Body of pancreas (tissue), 4 donors: Measurements from ENCODE around the gene AKT3. TPM values are rescaled to one million over a fixed set of nuclear protein-coding genes. Genes with fewer than 3 reads are reported as not detected.
A peak's percentile ranks its signal among the peaks of the same experiment; 100 is the strongest.

Experiments
- ATAC-seq: fragments of 150-250 bp; one replicate; pipeline ENCODE4 v1.9.1; 2016
- DNase-seq, 4 donors: peaks; one replicate each; pipeline ENCODE4 v3.0.0-alpha.2; 2019
- H3K27ac ChIP-seq, 4 donors: fragments of 200-600 bp; sonication (generic); 1 replicate in 3 of 4; 2 replicates in 1 of 4; pipeline versions ENCODE4 v1.5.1 to v1.6.1; 2016 to 2019; ENCODE audit warnings: mild to moderate bottlenecking in 1 of 4, mixed read lengths in 1 of 4, moderate library complexity in 1 of 4
- H3K27me3 ChIP-seq, 2 donors: fragments of 200-600 bp; sonication (generic); one replicate each; pipeline ENCODE4 v1.6.0; 2016; ENCODE audit warnings: mild to moderate bottlenecking in 1 of 2
- H3K36me3 ChIP-seq, 2 donors: fragments of 200-600 bp; sonication (generic); replicated peaks in 1 of 2; 2 replicates each; pipeline ENCODE4 v1.5.1; 2016; ENCODE audit warnings: low read depth in 2 of 2; ENCODE audit not compliant: insufficient read depth in 1 of 2
- H3K4me1 ChIP-seq: fragments of 200-600 bp; sonication (generic); one replicate; pipeline ENCODE4 v1.6.0; 2016
- H3K4me3 ChIP-seq, 2 donors: fragments of 200-600 bp; sonication (generic); 1 replicate in 1 of 2; 2 replicates in 1 of 2; pipeline ENCODE4 v1.5.1; 2016 to 2019
- H3K9me3 ChIP-seq, 3 donors: fragments of 200-600 bp; sonication (generic); 1 replicate in 2 of 3; 2 replicates in 1 of 3; pipeline ENCODE4 v1.5.1; 2016
- POLR2A ChIP-seq, 3 donors: fragments of 450-650 bp; IDR thresholded peaks; one replicate each; pipeline ENCODE4 v1.6.1; 2016; ENCODE audit warnings: antibody characterized with exemption in 3 of 3, mild to moderate bottlenecking in 2 of 3
- WGBS, 2 donors: methylation state at CpG; one replicate each; pipeline ENCODE4 v1.1.5; 2017; 5-methylcytosine and 5-hydroxymethylcytosine counted together
- intact Hi-C: fragments of 100-400 bp; cut with DNase I; formaldehyde crosslinking; loops from one replicate; pipeline ENCODE4 v1.15.1; 2023
- total RNA-seq, 2 donors: library from RNA; depleted of rRNA; stranded (reverse); fragments of >200 nt; gene quantifications; one replicate each; pipeline ENCODE4 v1.1.0, GENCODE V29; 2016
- TF ChIP-seq, protein P1 (sequence below), 7 experiments: fragments of 450-650 bp in 4 of 7; fragments of 200-600 bp in 3 of 7; sonication (generic) in 3 of 7; IDR thresholded peaks; one replicate each; pipeline ENCODE4 v1.5.1; 2016 to 2019; ENCODE audit warnings: antibody characterized with exemption in 7 of 7

AKT3 gene
- total RNA-seq, 2 donors from 2014 or later, result 14.0 to 24.7 TPM

DNA sequence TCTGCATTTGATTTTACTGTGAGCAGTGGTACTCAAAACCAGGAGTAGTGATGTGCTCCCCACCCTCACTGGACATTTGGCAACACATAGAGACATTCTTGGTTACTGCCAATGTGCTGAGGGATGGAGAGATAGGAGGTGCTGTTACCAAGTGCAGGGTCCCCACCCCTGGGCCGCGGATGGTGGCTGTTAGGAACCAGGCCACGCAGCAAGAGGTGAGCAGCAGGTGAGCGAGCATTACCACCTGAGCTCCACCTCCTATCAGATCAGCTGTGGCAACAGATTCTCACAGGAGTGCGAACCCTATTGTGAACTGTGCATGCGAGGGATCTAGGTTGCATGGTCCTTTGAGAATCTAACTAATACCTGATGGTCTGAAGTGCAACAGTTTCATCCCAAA is 95.7 kb downstream of the AKT3 start:
- Histone ChIP-seq H3K27ac (no peak overlapping the region), H3K36me3 (no peaks in the 10 kb centered on the region), H3K4me1 (no peaks in the 10 kb centered on the region), H3K9me3 (no peaks in the 10 kb centered on the region), H3K4me3 (no peak overlapping the region), H3K27me3 (no peaks in the 10 kb centered on the region)
- no peak for ATAC-seq
- DNase-seq, result no peak
- intact Hi-C loops, result no loop called here
- WGBS, 2 donors, result 83 to 97% methylated on average over 5 to 6 of the region's 6 CpGs
- TF ChIP-seq, protein P1, sequence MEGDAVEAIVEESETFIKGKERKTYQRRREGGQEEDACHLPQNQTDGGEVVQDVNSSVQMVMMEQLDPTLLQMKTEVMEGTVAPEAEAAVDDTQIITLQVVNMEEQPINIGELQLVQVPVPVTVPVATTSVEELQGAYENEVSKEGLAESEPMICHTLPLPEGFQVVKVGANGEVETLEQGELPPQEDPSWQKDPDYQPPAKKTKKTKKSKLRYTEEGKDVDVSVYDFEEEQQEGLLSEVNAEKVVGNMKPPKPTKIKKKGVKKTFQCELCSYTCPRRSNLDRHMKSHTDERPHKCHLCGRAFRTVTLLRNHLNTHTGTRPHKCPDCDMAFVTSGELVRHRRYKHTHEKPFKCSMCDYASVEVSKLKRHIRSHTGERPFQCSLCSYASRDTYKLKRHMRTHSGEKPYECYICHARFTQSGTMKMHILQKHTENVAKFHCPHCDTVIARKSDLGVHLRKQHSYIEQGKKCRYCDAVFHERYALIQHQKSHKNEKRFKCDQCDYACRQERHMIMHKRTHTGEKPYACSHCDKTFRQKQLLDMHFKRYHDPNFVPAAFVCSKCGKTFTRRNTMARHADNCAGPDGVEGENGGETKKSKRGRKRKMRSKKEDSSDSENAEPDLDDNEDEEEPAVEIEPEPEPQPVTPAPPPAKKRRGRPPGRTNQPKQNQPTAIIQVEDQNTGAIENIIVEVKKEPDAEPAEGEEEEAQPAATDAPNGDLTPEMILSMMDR (IDR thresholded peaks at IDR 0.05), result no peak
- TF ChIP-seq POLR2A (IDR thresholded peaks at IDR 0.05), result no peak

DNA sequence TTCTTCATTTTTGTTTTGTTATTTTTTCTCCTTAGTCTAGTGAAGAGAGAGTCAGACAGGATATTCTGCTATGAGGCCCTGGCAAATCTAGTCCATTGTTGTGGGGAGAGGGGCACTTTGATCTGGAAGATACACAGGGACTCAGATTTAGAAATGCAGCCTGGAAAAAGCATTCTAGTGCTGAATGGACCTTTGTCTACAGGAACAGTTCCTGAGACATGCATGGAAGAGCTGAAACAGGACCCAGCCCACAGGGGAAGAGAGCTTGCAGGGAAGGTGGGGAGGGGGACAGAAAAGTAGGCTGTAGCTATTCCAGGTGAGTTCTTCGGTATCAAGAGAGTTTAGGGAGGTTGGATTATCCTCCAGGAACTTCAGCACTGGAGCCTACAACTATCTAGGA is 98.5 kb downstream of the AKT3 start:
- Histone ChIP-seq H3K27me3 (no peaks in the 10 kb centered on the region), H3K36me3 (no peaks in the 10 kb centered on the region), H3K9me3 (no peaks in the 10 kb centered on the region), H3K4me3 (no peak overlapping the region), H3K27ac (no peak overlapping the region), H3K4me1 (no peaks in the 10 kb centered on the region)
- intact Hi-C loops, result no loop called here
- WGBS, 2 donors, result 75 to 77% methylated on average over 1 of the region's 1 CpG
- no peak for TF ChIP-seq POLR2A (IDR thresholded peaks at IDR 0.05)
- TF ChIP-seq, protein P1 (IDR thresholded peaks at IDR 0.05), result no peak
- ATAC-seq (no peak), DNase-seq (no peak)

DNA sequence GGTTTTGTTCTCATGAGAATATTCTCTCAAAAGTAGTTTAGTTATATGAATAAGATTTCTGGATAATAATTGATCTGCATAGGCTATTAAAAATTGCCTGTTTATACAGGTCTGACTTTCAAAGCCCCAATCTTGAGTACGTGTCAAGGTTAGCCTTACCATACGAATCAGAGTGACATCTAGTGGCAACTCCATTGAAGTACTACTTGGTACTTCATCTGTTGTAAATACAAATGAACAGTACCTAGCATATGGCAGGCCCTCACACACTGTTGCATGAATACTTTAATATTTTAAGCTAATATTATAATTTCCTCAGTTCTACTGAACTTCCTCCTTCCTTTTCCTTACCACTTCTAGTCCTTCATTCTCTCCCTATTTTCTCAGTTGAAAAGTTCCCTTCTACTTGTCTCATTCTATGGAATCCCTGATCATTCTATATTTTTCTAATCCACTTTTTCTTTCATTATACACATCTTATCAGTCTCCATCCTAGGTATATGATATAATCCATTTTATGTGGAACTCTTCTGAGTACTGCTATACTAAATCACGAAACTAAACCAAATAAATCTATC is 101.2 kb downstream of the AKT3 start:
- intact Hi-C loops, result no loop called here
- no peak overlapping the region for H3K4me3 ChIP-seq
- no peaks in the 10 kb centered on the region for H3K36me3 ChIP-seq
- H3K27me3 ChIP-seq, result no peaks in the 10 kb centered on the region
- H3K4me1 ChIP-seq, result no peaks in the 10 kb centered on the region
- H3K9me3 ChIP-seq, result no peaks in the 10 kb centered on the region
- WGBS, 2 donors, result 26 to 30% methylated on average over 3 of the region's 3 CpGs
- ATAC-seq (peak; percentile 93), DNase-seq (peak in 2 of 4 donors; percentile 23 to 62)
- TF ChIP-seq, protein P1 (IDR thresholded peaks at IDR 0.05), result peak; percentile 63 to 86 (median 70)
- no peak for TF ChIP-seq POLR2A (IDR thresholded peaks at IDR 0.05)
- H3K27ac ChIP-seq, result no peak overlapping the region

DNA sequence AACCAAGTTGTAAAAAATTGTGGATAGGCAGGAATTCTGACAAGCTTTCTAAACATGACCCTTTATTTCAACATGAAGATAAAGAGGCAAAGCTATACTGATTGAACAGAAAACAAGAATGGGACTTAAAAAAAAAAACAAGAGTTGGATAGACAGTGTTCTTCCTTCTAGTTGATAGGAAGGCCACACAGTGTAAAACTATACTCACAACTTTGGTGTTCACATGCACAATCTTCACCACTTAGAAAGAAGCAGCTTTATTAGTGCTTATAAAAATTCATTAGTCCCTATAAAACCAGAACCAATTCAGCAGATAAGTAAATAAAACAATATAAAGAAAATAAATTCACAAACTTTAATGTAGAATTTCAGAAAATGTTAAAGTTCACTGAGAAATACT is 101.8 kb downstream of the AKT3 start:
- H3K4me1 ChIP-seq, result no peaks in the 10 kb centered on the region
- no peaks in the 10 kb centered on the region for H3K36me3 ChIP-seq
- H3K9me3 ChIP-seq, result no peaks in the 10 kb centered on the region
- no peak for DNase-seq
- no peaks in the 10 kb centered on the region for H3K27me3 ChIP-seq
- intact Hi-C loops, result no loop called here
- H3K4me3 ChIP-seq, result no peak overlapping the region
- ATAC-seq, result no peak
- TF ChIP-seq, protein P1 (IDR thresholded peaks at IDR 0.05), result no peak
- no peak for TF ChIP-seq POLR2A (IDR thresholded peaks at IDR 0.05)
- no peak overlapping the region for H3K27ac ChIP-seq

DNA sequence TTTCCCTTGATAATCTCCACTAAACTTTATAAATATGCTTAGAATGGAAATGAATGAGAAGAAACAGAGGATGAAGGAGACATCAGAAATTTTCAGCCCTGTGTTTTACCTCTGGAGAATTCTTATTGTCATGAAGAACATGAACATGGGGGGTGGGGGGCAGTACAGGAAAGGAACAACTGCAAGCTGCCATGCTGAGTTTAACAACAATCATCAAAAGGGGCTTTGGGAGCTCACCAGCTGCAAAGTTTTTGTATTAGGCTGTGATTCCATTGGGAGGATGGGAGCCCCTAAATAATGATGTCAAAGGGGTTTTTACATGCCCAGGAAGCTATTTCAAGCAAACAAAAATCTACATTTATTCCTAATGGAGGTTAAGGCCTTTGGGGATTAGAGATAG is 103.3 kb downstream of the AKT3 start:
- DNase-seq (no peak), ATAC-seq (no peak)
- Histone ChIP-seq H3K4me3 (no peak overlapping the region), H3K27ac (no peak overlapping the region), H3K27me3 (no peaks in the 10 kb centered on the region), H3K36me3 (no peaks in the 10 kb centered on the region), H3K4me1 (no peaks in the 10 kb centered on the region), H3K9me3 (no peaks in the 10 kb centered on the region)
- TF ChIP-seq POLR2A (IDR thresholded peaks at IDR 0.05), result no peak
- TF ChIP-seq, protein P1 (IDR thresholded peaks at IDR 0.05), result no peak
- intact Hi-C loops, result no loop called here
